Left forelimb (tissue), 1 donor: ENCODE results near the gene STAT3.
"Not testable (repeated sequence)": the region's sequence is repeated elsewhere in the genome, so short reads cannot be mapped to it uniquely, and the experiment has no call there.

Experiments
- DNase-seq: peaks from one replicate; pipeline ENCODE4 v3.0.0-alpha.2; 2018; ENCODE audit warnings: low spot score

The STAT3 gene

GRCh38 chr17:42380935-42381334, 7.3 kb downstream of the STAT3 start:
- DNase-seq, result no peak

GRCh38 chr17:42378959-42379594, 9.2 kb downstream of the STAT3 start:
- DNase-seq, result no peak

- DNase-seq, result no peak
Measured at GRCh38 chr17:42378359-42378958, 9.8 kb downstream of the STAT3 start.

GRCh38 chr17:42373896-42374295, 14.3 kb downstream of the STAT3 start:
- no peak for DNase-seq

GRCh38 chr17:42372142-42372541, 16.1 kb downstream of the STAT3 start:
- no peak for DNase-seq

GRCh38 chr17:42368797-42369561, 19.3 kb downstream of the STAT3 start:
- DNase-seq, result not testable (repeated sequence)

GRCh38 chr17:42368310-42368709, 19.9 kb downstream of the STAT3 start:
- not testable (repeated sequence) for DNase-seq

- DNase-seq, result not testable (repeated sequence)
Measured at GRCh38 chr17:42366176-42367023, 21.8 kb downstream of the STAT3 start.

GRCh38 chr17:42365136-42365535, 23.1 kb downstream of the STAT3 start:
- DNase-seq, result no peak

- no peak for DNase-seq
Measured at GRCh38 chr17:42363767-42364585, 24.3 kb downstream of the STAT3 start.

- DNase-seq, result no peak
Measured at GRCh38 chr17:42363231-42363630, 25.0 kb downstream of the STAT3 start.

GRCh38 chr17:42362245-42362961, 25.8 kb downstream of the STAT3 start:
- DNase-seq, result no peak

- DNase-seq, result no peak
Measured at GRCh38 chr17:42361781-42362186, 26.5 kb downstream of the STAT3 start.

- DNase-seq, result not testable (repeated sequence)
Measured at GRCh38 chr17:42360388-42360787, 27.9 kb downstream of the STAT3 start.

- no peak for DNase-seq
Measured at GRCh38 chr17:42359133-42359532, 29.1 kb downstream of the STAT3 start.

GRCh38 chr17:42358434-42358833, 29.8 kb downstream of the STAT3 start:
- DNase-seq, result no peak

GRCh38 chr17:42354956-42355843, 33.0 kb downstream of the STAT3 start:
- no peak for DNase-seq

GRCh38 chr17:42348104-42348503, 40.1 kb downstream of the STAT3 start:
- DNase-seq, result no peak

- DNase-seq, result no peak
Measured at GRCh38 chr17:42347606-42348005, 40.6 kb downstream of the STAT3 start.

- no peak for DNase-seq
Measured at GRCh38 chr17:42347198-42347597, 41.0 kb downstream of the STAT3 start.
